Amniotic epithelial cell (primary cell): Measurements from ENCODE around the gene KPNA1.

Experiments
- DNase-seq: peaks from one replicate; pipeline ENCODE4 v3.0.0-alpha.2; 2010; ENCODE audit warnings: low read depth

Gene KPNA1

DNA sequence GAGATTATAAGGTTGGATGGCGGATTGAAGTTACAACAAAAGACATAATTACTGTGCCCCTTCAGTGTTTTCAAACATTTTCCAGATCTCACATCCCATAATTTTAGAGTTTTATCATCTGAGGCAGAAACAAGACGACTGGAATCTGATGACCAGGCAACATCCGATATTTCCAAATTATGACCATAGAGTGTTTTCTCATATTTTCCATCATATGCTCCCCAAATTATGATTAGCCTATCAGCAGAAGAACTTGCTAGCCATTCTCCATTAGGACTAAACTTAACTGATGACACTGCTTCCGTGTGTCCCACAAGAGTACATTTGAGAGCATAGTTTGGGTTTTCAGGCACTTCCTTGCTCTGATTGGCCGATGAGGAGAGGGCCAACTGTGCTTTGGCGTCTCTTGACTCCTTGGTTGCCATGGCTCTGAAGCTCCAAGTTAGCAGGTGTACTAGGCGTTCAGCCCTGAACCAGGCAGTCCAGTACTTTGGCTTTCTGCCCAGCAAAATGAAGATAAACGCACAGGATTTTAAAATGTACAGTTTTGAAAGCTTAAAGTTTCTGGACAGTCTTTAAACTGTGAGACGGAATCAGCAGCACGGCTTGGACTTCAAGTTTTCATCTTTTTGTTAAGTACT lies 99.5 kb downstream of the KPNA1 start:
- peak; percentile 46 for DNase-seq

DNA sequence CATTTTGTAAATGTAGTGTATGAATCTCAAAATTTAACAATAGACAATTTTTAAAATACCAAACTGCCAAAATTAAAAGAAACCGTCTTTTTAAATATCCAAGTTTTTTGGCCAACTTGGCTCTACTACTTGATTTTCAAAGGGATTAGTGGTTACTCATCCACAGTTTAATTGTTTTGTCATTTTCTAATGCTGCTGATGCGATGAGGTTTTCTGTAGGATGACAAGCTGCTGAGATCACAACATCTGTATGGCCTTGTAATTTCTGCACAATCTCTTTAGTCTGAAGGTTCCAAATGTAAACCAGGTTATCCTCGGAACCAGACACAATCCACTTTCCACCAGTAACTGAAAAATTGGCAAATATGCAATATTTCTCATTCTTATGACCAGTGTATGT lies 100.3 kb downstream of the KPNA1 start:
- no peak for DNase-seq

DNA sequence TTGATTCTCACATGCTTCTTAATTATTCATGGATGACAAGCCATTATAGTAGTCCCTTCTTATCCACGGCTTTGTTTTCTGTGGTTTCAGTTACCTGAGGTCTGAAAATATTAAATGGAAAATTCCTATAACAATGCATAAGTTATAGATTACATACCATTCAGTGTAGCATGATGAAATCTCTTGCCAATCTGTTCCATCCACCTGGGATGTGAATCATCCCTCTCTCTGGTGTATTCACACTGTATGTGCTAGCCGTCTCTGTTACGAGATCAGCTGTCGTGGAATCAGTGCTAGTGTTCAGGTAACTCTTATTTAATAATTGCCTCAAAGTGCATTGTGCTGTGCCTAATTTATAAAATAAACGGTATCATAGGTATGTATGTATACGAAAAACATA lies 104.1 kb downstream of the KPNA1 start:
- DNase-seq: no peak

DNA sequence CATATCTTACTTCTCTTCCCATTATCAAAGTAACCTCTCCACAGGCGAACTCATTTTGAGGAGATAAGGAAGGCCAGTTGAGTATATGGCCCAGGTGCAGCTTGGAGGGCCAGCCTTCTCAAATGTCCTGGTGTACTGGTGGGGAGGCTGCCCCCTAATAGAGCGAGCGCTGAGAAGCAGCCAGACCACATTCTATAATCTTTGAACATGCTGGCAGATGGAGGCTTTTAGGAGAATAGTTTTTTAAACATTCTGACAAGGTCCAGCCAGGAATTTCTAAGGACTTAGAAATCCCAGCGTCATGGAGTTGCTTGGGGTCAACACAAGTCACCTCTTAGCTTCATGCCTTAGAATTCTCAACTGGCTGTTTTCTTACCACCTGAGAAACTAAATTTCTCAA lies 104.6 kb downstream of the KPNA1 start:
- no peak for DNase-seq

DNA sequence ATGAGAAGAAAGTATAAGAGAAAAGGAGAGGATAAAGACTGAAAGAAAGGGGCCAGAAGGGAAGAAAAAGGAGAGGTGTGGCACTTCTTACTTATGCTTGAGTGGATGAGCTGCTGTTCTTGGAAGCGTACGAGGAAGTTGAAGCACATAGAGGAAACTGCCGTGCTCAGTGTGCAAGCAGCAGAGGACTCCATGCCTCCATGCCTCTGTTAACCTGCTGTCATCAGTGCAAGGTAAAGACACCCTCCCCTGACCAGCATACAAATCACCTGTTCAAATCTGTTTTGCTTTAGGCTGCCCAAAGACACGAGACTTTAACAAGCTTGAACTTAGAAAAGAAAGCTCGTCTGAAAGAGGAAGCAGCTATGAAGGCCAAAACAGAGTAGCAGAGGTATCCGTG lies 105.3 kb downstream of the KPNA1 start:
- DNase-seq: no peak

DNA sequence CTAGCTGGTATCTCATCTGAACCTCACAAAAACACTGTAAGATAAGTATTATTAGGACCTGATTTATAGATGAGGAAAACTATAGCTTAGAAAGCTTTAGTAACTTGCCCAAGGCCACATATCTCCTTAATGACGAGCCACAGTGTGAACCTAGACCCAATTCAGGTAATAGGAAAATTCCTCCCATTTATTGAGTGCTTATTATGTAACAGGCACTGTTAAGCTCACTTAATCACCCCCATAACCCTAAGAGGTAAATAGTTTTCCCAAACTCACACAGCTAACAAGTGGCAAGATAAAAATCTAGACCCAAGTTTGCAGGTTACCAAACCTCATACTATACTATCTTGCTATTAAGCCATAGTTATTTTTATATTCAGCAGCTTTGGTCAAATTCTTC lies 106.8 kb downstream of the KPNA1 start:
- DNase-seq: no peak

DNA sequence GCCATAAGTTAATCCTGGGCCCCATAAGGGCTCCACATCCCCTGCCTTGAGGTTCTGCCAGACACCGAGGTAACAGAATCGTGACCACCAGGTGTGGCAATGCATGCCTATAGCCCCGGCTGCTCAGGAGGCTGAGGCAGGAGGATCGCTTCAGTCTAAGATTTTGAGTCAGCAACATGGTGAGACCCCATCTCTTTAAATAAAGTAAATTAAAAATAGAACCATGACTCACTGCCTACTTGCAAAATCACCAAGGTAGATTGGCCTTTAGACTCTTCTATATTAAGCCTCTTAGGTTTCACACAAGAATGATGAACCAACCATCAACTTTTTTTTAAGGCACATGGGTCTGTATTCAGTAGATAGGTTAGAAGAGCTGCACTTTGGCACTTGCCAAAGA lies 108.5 kb downstream of the KPNA1 start:
- no peak for DNase-seq

DNA sequence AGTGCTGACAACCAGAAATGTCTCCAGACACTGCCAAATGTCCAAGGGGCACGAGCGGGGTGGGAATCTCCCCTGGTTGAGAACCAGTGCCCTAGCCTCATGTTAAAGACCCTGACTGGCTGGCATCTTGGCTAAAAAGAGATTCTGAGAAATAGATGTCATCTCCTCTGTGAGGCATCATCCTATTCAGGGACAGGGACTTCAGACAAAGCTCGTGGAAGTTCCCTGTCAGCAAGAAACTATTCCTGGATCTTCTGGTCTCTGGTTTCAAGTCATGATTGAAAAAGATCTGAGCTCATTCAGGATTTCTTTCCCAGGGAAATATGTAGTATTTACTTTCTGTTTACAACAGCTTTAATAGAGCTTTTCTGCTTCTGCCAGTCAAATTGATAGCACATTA lies 109.7 kb downstream of the KPNA1 start:
- no peak for DNase-seq

DNA sequence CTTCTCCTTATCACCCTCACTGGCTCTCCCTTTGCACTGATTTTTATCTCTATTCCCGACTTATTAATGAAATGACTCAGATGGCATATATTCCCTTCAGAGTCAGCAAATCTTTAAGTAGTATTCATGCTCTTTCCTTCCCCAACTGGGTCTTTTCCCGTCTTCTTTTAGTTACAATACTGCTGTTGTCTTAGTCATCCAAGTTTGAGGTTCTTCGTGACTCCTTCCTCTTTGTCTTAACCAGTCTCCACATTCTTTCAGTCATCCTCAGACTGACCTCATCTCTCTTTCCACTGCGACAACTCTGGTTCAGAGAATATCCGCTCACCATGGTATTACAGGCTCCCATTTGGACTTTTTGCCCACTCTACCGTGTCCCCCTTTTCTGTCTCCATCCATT lies 111.2 kb downstream of the KPNA1 start:
- peak; percentile 35 for DNase-seq

DNA sequence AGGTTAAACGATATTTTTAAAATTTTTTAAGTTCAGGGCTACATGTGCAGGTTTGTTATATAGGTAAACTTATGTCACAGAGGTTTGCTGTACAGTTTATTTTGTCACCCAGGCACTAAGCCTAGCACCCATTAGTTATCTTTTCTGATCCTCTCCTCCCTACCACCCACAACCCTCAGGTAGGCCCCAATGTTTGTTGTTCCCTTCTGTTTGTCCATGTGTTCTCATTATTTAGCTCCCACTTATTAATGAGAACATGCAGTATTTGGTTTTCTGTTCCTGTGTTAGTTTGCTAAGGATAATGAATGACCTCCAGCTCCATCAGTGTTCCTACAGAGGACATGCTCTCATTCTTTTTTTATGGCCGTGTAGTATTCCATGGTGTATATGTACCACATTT lies 115.8 kb downstream of the KPNA1 start:
- no peak for DNase-seq

DNA sequence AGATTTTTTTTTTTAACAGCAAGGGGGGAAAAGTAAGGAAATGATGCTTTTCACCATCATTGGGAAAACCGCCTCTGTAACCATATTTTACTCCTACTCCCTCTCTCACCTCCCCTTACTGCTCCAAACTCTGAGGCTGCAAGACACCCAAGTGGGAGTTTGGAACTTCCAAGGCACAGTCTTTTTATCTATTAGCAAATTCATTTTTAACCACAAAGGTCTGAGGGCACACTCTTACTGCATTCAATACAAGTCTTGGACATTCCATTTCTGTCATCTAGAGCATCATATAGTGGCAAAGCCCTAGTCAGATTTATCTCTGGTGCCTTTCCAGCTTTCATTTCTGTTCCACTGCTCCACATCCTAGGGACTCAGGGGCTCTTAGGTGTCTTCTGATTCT lies 117.5 kb downstream of the KPNA1 start:
- DNase-seq: no peak

DNA sequence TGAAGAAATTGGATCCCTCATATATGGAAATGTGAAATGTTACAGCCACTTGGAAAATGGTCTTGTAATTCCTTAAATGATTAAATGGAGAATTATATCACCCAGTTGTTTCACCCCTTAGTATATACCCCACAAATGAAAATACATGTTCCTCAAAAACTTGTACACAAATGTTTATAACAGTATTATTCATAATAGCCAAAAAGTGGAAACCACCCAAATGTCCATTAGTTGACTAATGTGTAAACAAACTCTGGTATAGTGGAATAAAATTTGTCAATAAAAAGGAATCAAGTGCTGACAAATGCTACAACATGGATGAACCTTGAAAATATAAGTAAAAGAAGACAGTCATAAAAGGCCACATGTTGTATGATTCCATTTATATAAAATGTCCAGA lies 118.2 kb downstream of the KPNA1 start:
- DNase-seq: no peak

DNA sequence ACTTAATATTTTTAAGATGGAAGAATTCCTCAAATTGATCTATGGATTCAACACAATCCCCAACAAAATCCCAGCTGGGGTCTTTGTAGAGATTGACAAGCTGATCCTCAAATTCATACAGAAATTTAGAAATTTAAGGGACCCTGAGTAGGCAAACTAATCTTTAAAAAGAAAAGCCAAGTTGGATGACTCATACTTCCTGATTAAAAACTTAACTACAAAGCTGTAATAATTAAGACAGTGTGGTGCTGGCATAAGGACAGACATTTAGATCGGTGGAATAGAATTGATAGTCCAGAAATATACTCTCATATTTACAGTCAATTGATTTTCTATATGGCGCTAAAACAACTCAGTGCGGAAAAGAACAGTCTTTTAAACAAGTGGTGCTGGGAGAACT lies 119.2 kb downstream of the KPNA1 start:
- DNase-seq: no peak

DNA sequence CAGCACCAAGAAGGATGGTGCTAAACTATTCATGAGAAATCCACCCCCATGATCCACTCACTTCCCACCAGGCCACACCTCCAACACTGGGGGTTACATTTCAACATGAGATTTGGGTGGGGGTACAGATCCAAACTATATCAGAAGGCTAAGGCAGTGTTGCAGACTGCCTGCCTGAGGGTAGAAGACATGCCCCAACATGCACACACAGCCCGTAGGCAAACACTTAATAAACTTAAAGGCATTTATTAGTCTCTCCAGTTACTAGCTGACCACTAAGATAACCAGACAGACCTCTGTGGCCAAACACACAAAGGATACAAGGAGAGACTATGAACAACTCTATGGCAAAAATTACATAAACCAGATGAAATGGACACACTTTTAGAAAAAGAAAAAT lies 120.6 kb downstream of the KPNA1 start:
- DNase-seq: no peak

DNA sequence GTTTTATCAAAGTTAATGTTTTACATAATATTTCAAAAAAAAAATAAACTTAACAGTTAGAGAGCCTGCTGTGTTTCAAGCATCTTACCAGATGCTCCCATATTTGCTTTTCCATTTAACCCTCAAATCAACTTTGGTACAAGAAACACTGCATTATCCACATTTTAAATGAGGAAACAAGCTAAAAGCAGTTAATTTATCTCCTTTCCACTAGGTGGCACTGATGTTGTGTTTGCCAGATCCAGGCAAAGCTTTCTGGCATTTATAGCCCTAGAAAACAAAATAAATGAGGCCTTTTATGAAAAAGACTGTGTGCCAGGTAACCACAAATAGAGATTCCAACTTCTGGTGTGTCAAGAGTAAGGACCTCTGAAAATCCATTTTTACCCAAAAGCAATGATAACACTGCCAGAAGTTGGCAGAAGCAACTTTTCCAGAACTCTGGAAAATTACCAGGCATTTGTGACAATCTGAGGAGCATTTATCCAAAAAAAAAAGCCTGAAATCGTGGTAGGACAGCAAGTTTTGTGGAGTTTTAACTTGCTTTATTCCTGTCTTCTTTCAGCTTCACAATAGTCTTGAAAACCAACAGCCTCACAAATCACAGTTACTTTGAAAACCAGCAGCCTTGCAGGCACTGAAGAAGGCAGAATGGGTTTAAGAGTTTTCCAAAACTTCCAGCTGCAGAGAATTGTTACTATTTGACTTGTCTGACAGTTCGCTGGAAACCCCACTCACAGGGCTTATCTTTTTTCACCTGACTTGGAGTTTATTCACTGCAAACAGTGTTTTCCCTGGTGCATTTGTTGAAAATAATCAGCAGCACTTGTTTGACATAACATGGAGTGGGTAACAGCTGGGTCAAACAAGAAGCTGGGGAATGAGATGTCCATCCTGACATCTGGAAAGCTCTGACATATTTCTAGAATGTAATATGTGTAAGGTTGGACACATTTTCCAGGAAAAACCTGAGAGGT lies 121.6 kb downstream of the KPNA1 start:
- peak; percentile 56 for DNase-seq

DNA sequence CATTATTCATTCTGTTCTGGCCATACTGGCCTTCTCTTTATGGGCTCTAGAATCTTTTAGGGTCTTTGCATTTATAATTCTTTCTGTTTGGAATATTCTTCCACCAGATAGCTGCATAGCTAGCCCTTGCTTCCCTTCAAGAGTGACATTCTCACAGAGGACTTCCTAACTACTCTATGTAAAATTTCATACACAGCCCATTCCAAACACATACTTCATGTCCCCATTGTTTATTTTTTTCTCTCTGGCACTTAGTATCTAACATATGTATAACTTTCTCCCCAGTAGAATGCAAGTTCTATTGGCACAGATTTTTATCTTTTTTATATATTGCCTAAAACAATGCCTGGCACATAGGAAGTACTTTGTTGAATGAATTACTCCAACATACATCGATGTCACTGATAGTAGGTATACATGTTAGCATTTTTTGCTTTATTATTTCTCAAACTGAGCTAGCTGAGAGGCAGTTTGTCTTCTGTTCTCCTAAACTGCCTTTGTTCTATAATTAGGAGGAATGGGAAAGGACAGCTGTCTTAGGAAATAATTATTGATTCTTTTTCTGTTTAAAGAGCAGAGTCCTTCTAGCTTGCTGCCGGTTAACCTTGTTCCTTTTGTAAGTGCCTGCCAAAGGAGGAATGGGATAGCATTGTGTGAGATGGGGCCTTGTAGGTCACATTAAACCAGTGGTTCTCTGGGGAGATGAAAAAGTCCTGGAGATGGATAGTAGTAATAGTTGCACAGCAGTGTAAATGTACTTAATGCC lies 122.9 kb downstream of the KPNA1 start:
- DNase-seq: no peak

DNA sequence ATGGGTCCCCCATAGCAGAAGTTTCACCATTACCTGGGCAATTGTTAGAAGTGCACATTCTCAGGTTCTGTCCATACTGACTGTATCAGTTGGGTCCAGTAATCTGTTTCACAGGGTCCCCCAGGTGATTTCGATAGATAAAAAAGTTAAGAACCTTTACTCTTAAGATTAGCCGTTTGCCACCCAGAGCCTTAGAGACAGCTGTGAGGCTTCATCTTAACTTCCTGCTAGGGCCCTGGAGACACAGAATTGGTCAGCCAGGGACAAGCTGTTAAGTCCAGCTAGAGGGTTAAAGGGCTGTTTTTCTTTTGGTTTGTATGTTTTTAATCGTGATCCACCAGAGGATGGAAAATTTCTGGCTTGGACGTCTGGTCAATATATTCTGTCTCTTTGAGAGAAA lies 124.1 kb downstream of the KPNA1 start:
- DNase-seq: no peak

DNA sequence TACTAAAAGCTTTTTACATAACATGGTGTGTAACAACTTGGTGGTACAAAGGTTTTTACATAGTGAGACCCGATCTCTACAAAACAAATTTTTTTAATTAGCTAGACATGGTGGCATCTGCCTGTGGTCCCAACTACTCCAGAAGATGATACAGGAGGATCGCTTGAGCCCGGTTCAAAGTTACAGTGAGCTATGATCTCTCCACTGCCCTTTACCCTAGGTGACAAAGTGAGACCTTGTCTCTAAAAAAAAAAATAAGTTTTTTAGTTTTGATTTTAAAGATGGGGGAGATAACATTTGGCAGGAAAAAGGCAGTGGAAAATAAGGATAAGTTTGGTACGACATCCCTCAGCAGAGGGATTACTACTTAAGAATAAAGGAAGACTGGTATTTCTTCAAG lies 124.8 kb downstream of the KPNA1 start:
- no peak for DNase-seq

DNA sequence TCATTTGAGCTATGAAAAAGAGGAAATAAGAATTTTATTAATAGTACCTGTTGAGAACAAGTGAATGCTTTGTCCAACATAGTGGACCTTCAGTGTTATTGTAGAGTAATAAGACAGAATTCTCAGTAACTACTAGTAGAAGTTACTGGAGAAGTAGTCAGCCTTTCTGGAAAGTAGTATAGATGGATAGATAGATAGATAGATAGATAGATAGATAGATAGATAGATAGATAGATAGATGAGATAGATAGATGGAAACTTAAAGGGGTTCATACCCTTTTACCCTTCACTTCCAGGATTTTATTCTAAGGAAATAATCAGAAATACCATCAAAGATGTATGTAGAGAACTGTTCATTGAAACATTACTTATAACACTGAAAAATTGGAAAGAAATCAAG lies 125.5 kb downstream of the KPNA1 start:
- DNase-seq: no peak

DNA sequence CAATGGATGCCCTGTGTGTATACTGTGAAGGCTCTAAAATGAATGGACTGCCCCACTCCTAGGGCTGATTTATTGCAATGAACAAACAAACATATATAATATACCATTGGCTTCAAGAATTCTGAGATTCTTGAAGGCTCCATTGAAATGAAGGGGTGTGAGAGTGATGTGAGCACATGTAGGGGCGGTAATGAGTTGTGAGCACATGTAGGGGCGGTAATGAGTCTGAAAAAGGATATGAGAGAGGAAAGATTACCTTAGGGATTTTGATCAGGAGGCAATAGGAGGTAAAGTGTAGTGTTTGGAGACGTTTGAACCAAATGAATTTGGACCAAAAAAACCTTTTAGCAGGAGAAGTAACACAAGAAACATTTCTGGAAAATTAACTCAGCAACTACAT lies 127.0 kb downstream of the KPNA1 start:
- DNase-seq: no peak

DNA sequence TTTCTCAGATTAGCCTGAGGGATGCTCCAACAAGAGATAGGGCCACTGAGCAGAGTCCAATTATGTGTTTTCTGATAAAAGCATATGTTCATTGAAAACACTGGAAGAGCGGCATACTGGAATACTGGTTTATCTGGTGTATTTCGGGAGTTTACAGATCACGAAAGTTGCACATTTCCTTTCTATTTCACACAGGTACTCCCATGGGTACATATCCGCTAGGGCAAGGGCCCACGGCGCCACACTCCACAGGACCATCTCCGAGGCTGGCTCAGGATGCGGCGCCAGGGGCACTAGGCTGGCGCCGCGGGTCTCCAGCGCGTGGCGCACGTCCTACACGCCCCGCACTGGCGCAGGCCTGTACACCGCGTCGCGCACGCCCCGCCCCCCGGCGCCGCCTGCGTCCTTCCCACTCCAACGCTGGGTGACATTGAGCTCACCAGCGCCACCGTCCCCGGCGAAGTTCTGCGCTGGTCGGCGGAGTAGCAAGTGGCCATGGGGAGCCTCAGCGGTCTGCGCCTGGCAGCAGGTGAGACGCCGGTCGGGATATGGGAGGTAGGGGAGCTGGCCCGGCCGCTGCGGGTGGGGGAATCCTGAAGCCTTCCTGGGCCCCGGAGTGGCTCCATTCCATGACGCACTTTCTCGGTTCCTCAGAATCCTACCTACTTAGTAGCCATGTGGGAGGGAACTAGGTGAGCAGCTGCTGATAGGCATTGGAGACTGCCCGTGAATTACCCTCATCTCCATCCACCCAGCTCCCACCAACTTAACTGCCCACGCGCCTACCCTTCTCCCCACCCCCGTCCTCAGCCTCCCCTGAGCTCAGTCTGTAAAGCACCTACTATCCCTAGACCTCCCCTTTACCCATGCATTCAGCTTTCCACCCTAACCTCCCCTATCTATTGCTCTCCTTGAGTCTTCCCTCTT lies 130.7 kb downstream of the KPNA1 start, which contains the start of gene FAM162A:
Gene FAM162A, plus strand, starts transcription at position 412 of the 927 bp plus-strand sequence. Its CDS starts 84 bp downstream, at position 496.
- peak; percentile 59 for DNase-seq
